Iris pigment epithelial cell (primary cell): ENCODE data around the gene CASP9.
"Not testable (repeated sequence)": the region's sequence is repeated elsewhere in the genome, so short reads cannot be mapped to it uniquely, and the experiment has no call there.

ENCODE experiments used
- DNase-seq: peaks from one replicate; pipeline ENCODE4 v3.0.0-alpha.2; 2011; ENCODE audit warnings: low read depth

The CASP9 gene

DNA sequence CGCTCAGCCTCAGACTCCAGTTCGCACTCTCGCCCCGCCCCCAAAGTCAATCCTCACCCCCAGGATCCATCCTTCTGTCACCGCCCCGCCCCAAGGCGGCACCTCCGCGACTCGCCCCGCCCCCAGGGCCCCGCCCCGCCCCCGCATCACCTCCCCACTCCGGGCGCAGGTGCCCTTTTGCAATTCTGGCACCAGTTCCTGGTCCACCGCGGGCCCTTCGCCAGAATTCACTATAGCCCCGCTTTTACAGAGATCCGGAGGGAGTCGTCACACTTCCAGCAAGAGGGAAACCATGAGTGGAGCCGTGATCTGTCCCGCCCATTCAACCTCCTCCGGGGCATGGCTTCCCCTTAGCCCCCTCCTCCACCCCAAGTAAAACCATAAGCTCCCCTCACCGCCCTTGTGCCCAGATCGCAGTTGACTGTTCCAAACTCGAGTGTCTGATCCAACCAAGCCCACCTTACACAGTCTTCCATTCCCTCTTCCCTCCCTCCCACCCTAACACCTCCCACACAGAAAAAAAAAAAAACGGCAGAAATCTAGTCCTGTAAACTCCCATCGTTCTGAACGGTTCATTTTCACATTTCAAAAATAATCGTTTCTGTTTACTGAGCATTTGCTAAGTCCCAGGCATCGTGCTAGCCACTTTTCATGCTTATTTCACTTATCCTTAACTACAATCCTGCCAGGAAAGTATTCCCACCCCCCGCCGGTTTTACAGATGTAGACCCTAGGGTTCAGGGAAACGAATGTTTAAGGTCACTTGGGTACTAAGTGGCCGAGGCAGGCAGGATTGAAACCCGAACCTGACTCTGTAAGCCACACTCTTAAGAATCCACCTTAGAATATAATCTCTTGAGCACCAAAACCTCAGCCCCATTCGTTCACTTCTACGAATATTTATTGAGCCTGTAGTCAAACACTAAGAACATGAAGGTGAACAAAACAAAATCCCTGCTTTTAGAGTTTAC is 1.3 kb upstream of the CASP9 start:
- DNase-seq, result peak; percentile 23

DNA sequence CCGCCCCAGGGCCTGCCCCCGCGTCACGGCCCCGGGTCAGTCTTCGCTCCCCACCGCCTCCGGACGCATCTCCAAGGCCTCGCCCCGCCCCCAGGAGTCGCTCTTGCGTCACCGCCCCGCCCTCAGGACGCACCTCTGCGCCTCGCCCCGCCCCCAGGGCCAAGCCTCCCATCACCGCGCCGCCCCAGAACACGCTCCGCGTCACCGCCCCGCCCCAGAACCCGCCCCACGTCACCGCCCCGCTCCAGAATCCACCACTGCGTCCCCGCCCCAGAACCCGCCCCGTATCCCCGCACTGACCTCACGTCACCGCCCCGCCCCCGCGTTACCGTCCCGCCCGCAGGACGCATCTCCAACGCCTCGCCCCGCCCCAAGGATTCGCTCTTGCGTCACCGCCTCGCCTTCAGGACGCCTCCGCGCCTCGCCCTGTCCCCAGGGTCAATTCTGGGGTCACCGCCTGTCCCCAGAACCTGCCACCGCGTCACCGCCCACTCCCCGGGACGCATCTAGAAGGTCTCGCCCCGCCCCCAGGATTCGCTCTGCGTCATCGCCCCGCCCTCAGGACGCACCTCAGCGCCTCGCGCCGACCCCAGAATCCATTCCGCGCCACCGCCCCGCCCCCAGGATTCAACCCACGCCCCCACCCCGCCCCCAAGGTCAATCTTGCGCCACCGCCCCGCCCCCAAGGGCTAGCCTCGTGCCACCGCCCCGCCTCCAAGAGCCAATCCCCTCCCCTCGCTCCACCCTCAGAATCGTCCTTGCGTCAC is 451 bp upstream of the CASP9 start:
- DNase-seq, result peak; percentile 98

DNA sequence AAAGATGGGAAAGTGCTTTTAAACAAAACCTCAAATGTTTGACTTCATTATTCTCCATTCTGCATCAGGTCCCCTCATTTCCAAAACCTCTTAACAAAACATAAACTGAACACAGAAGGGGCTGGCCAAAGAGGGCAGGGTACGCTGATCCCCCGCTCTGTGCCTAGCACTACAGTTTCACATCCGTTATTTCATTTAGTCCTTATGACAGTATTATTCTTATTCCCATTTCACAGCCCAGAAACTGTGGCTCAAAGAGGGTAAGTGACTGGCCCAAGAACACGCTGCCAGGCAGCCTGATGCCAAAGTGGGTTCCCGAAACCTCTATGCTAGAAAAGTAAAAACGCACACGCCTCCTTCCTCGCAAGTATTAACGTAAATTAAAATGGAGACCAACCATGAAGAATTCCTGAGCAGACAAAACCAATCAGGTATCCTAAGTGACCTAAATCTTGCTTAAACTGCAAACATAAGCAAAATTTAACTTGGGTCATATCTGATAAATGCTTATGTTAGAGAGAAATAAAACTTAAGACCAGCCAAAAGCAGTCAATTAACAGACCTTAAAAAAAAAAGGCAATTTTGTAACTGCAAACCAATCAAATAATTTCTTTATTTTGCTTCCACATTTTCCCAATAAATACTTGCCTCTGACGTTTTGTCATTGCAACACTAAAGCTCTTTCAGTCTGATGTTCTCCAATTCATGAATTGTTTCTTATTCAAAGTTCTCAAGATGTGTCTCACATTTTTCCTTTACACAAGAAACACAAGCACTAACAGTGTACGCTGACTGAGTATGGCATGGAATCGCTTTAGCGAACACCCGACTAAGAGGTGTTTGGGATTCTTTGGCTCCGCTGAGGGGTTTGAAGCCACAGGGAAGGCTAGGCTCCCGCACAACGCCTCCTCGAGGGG is 653 bp downstream of the CASP9 start:
- peak; percentile 65 for DNase-seq

DNA sequence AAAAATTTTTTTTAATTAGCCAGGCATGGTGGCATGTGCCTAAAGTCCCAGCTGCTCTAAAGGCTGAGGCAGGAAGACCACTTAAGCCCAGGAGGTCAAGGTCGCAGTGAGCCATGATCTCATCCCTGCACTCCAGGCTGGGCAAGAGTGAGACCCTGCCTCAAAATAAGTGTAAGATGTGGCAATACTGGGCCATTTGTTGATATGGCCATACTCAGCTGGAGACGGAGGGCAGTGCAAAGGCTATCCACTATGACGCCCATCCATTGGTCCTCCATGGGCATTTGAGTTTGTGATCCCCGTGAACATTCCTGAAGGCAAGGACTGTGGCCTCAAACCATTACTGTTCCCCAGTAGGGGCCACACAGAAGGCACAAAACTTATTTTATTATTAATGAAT is 1.5 kb downstream of the CASP9 start:
- no peak for DNase-seq

DNA sequence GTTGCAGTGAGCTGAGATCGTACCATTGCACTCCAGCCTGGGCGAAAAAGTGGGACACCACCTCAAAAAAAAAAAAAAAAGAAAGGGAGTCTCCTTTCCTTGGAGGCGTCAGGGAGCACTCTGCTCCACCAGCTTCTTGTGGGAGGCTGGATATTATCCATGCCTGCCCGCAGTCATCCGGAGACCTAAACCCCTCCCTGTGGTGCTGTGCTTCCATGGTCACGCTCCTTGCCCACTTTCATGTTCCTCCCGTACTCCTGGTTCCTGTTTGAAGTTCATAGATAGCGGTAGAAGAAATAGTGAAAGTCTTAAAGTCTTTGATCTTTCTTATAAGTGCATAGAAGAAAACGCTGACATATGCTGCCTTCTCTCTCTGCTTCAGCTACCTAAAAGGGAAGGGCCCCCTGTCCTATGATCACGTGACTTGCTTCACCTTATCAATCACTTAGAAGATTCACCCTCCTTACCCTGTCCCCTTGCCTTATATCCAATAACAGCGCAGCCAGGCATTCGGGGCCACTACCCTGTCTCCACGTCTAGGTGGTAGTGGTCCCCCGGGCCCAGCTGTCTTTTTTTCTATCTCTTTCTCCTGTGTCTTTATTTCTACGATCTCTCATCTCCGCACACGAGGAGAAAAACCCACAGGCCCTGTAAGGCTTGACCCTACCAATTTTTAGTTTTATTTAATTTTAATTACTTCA is 2.7 kb downstream of the CASP9 start:
- not testable (repeated sequence) for DNase-seq

DNA sequence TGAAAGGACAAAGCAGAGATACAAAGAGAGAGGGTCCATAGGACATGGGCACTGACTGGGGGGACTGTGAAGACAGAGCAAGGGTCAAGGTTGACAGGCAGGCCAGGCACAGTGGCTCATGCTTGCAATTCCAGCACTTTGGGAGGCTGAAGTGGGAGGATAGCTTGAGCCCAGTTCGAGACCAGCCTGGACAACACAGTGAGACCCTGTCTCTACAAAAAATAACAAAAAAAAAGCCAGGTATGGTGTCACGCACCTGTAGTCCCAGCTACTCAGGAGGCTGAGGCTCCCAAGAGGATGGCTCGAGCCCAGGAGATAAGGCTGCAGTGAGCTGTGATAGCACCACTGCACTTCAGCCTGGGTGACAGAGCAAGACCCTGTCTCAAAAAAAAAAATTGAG is 4.4 kb downstream of the CASP9 start:
- DNase-seq, result no peak

DNA sequence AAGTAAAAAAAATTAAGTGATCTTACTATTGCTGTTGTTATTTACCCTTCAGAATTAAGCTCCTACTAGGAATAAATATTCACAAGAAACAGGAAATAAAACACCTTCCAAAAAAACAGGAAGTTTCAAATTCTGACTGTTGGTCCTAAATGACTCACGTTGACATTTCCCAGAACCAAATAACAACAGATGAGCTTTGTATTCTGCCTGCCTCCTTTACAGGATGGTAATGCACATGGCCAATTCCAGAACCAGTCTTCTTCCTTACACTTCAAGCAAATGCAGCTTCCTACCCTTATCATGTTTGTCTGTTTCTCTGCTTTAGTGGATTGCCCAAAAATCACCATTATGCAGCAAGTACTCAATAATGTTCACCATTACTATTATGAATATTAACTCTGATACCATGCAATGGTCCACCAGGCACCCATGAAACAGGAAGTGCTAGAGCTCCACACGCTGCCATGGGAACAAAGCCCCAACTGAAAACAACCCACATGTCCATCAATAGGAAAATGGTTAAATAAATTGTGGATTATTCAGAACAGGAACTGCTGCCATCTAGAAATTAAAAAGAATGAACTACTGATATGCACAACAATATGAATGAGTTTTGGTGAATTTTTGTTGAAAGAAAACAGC is 8.9 kb downstream of the CASP9 start:
- no peak for DNase-seq

DNA sequence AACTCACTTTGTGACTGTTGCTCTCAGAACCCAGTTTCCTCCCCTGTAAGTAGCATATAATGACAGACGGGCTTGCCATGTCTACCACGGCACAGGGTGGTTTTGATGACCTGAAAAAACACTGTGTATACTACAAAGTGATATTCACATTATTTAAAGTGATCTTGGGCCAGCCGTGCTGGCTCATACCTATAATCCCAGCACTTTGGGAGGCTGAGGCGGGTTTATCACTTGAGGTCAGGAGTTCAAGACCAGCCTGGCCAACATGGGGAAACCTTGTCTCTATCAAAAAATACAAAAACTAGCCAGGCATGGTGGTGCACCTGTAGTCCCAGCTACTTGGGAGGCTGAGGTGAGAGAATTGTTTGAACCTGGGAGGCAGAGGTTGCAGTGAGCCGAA is 9.5 kb downstream of the CASP9 start:
- DNase-seq, result not testable (repeated sequence)

DNA sequence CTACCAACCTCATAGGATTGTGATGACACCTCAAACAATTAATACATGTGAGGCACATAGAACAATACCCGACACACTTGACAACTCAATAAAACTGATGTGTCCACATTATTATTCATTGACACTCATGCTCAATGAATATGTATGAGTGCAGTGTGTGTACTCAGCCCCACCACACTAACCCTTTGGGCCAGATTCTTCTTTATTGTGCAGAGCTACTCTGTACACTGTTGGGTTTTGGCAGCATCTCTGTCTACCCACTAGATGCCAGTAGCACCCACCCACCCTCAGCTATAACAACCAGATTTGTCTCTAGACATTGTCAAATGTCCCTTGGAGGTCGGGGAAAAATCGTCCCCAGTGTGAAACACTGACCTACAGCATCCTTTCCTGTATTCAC is 10.1 kb downstream of the CASP9 start:
- no peak for DNase-seq

DNA sequence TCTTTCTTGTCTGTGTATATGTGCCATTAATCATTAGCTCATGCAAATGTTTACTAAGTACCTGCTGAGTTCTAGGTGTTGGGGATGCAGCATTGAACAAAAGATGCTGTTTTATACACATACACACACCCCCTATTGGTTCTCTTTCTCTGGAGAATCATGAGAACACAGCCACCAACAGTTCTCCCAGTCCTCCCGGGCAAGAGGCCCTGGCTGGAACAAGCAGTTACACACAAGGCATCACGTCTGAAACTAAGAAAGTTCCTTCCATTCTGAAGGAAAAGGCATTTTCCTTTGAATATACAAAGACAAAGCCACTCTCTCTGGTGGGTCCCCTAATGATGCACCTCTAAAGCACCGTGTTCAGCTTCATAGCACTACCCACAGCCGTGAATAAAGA is 10.8 kb downstream of the CASP9 start:
- DNase-seq, result no peak

DNA sequence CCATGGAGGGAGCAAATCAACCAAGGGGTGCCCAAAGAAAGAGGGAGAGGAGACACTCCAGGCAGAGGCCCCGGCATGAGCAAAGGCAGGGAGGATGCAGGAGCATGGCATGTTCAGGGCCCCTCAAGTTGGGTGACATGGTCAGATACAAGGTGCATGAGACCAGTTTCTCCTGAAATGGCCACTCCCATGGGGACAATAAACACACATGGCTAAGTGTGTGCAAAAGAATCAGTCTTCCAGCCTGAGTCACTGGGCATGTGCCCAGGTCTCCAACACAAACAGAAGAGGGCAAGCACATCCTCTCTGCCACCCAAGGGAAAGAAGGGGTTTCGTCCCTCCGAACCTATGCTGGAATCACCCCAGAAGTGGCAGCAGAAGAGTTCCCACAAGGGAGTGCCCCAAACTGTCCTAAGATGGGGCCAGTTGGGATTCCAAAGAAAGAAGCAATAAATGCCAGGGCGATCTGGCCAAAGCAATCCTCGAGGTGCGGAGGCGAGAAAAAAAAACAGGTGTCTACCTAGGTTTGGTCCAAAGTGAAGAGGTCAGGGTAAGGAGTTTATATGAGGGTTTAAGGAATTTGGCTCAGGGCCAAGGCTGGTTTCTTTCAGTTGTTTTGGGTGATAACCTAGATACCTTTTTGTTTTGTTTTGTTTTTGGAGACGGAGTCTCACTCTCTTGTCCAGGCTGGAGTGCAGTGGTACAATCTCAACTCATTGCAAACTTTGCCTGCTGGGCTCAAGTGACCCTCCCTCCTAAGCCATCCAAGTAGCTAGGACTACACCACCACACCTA is 13.2 kb downstream of the CASP9 start:
- DNase-seq, result no peak

DNA sequence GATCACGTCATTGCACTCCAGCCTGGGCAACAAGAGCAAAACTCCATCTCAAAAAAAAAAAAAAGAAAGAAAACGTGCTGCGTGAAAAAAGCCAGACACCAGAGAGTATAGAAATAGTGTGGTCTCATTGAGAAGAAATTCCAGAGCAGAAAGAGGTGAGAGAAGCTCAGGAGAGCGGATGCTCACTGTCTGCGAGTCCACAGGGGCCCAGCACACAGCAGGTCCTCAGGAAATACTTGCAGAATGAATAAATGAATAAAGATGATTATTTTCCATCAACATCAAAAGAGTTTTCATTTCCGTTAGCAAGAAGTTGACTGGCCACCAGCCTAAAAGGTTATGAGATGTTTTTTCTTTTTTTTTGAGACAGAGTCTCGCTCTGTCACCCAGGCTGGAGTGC is 14.4 kb downstream of the CASP9 start:
- DNase-seq, result no peak

DNA sequence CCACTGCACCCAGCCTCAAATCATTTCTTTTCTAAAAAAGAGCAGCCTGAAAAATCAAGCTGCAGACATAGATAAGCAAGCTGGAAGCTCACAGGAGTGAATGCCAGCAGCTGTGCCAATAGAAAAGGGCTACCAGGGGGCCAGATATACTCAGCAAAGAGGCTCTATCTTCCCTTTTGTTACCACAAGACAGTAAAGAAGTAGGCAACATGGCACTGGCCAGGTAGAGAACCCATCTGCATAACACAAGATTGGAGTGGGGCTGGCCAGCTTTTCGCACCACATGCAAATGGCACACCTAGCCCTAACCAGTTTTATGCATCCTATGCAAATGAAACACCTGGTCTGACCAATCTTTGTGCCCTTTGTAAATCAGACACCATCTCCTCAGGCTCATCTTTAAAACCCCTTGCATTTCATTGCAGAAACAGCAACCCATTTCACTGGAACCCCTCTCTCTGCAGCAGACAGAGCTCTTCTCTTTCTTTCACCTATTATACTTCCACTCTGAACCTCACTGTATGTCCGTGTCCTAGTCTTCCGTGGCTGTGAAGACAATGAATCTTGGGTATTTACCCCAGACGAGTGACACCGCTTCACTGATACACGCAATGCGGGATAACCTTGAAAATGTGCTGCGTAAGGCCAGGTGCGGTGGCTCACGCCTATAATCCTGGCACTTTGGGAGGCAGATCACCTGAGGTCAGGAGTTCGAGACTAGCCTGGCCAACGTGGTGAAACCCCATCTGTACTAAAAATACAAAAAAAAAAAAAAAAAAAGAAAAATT is 15.1 kb downstream of the CASP9 start:
- no peak for DNase-seq

DNA sequence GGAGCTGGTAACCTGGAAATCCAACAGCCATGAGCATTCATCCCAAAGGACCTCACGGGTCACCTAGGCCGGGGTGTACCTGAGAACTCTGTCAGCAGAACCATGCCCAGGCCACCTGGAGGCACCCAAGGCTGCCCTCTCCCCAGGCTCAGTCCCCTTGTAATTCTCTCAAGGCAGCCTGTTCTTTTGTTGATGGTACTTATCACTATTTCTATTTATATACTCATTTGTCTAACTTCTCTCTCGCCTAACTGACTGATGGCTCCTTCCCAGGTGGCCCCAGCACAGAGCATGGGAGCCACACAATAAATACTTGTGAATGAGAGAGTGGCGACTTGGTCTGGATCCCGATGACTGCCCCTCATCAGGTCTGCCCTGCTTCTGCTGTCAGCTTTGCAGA is 16.7 kb downstream of the CASP9 start:
- DNase-seq, result no peak

DNA sequence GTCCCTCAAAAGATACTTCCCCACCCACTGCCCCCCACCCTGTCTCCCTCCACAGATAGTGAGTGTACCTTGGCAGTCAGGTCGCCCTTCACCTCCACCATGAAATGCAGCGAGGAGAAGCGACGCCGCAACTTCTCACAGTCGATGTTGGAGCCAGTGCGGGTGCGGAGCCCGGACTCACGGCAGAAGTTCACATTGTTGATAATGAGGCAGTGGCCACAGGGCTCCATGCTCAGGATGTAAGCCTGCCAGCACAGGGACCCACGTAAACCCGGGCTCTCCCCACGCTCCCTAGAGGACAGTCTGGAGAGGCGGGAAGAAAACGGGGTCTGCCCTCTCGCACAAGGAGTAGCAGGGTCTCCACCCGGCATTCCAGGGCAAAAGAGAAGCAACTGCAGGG is 17.2 kb downstream of the CASP9 start:
- no peak for DNase-seq

DNA sequence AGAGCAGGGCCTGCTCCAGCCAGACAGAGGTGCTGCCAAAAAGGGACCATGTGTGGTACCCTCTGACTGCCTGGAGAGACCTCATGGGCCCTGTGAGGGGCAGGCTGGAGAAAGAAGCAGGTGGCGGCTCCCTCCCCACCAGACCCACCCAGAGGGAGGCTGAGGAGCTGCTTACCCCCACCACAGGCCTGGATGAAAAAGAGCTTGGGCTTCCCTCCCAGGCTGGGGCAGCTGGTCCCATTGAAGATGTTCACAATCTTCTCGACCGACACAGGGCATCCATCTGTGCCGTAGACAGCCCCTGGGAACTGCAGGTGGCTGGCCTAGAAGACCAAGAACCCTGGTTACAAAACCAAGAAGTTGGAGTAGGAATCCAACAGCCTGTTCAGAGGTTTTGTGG is 19.6 kb downstream of the CASP9 start:
- DNase-seq, result no peak

DNA sequence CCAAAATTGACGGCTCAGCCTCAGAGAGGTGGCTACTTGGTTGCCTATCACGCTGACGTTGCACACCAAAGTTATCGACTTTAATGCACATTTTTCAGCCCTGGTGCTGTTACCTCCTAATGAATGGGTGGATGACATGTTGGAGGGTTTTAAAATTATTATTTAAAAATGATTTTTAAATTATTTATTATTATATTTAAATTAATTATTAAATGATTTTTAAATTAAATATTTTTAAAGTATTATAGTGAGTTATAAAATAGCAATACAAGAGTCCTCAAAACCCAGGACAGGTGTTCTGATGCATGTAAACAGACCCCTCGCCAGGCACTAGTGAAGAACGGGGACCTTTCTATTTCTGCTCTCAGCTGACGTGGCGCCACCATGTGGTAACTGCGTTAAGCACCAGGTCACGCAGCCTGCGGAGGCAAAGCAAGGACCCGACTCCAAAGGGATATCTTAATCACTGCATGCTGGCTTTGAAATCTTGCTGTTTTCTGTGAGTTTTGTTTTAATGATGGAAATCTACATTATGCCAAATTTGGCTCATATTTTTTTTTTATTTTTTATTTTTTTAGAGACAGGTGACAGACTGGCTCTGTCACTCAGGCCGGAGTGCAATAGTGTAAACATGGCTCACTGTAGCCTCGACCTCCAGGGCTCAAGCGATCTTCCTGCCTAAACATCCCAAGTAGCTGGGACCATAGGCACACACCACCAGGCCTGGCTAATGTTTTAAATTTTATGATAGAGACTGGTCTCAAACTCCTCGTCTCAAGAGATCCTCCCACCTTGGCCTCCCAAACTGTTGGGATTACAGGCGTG is 22.6 kb downstream of the CASP9 start:
- peak; percentile 47 for DNase-seq
